T-cell (primary cell): ENCODE data around the gene WDR72. TPM values are rescaled to one million over a fixed set of nuclear protein-coding genes. Genes with fewer than 3 reads are reported as not detected.

Experiments
- ATAC-seq, 4 experiments: fragments of 200-7000 bp in 3 of 4; fragments of 150-1000 bp in 1 of 4; cut with Tn5 transposase; replicated peaks in 1 of 4; 1 replicate in 3 of 4; 2 replicates in 1 of 4; pipeline ENCODE4 v1.10.0; 2021; ENCODE audit warnings: moderate library complexity in 3 of 4, mild to moderate bottlenecking in 2 of 4, moderate number of reproducible peaks in 1 of 4
- CTCF ChIA-PET, 2 donors: fragments of 300-600 bp; sonication (Branson Sonifier 250); formaldehyde crosslinking; loops; one replicate each; lab custom pipeline; 2022; ENCODE audit warnings: antibody characterized with exemption in 2 of 2; lab: Charles Lee
- POLR2A ChIA-PET, 2 donors: fragments of 300-600 bp; sonication (Branson Sonifier 250); formaldehyde crosslinking; loops; one replicate each; lab custom pipeline; 2022; ENCODE audit warnings: antibody characterized with exemption in 2 of 2; lab: Charles Lee
- DNase-seq, 35 experiments: peaks; one replicate each; pipeline versions ENCODE4 v3.0.0 to v3.0.0-alpha.2; 2013 to 2023
- H3K27ac ChIP-seq: one replicate; pipeline ENCODE4 v1.5.1; 2013; ENCODE audit warnings: low read length
- H3K27me3 ChIP-seq, 2 experiments: replicated peaks in 1 of 2; 1 replicate in 1 of 2; 2 replicates in 1 of 2; pipeline versions ENCODE4 v1.6.1 to v1.7.0; 2013; ENCODE audit warnings: low read length in 1 of 2, mixed read lengths in 1 of 2; ENCODE audit not compliant: control insufficient read depth in 2 of 2, insufficient read depth in 2 of 2; ENCODE audit errors: extremely low read depth in 1 of 2
- H3K36me3 ChIP-seq, 2 donors: 1 replicate in 1 of 2; 2 replicates in 1 of 2; pipeline versions ENCODE4 v1.6.1 to v1.7.0; 2013; ENCODE audit warnings: low read length in 1 of 2; ENCODE audit not compliant: control insufficient read depth in 2 of 2, insufficient read depth in 1 of 2; ENCODE audit errors: extremely low read depth in 1 of 2
- H3K4me1 ChIP-seq, 2 experiments: 1 replicate in 1 of 2; 2 replicates in 1 of 2; pipeline versions ENCODE4 v1.6.1 to v1.7.0; 2013; ENCODE audit warnings: low read length in 2 of 2, mixed read lengths in 1 of 2; ENCODE audit not compliant: insufficient read depth in 2 of 2, control insufficient read depth in 1 of 2; ENCODE audit errors: extremely low read depth in 1 of 2
- H3K4me3 ChIP-seq, 2 donors: 1 replicate in 1 of 2; 2 replicates in 1 of 2; pipeline versions ENCODE4 v1.5.1 to v1.7.0; 2013; ENCODE audit warnings: mild to moderate bottlenecking in 2 of 2, low read length in 1 of 2, moderate library complexity in 1 of 2; ENCODE audit not compliant: control insufficient read depth in 1 of 2; ENCODE audit errors: extremely low read depth in 1 of 2
- H3K9me3 ChIP-seq: 2 replicates; pipeline ENCODE4 v1.7.0; 2013
- H3K27ac Mint-ChIP-seq, 2 donors: one replicate each; pipeline ENCODE4 v1.8.0; 2020 to 2021; ENCODE audit warnings: mild to moderate bottlenecking in 2 of 2, mixed read lengths in 2 of 2
- H3K27me3 Mint-ChIP-seq, 2 donors: one replicate each; pipeline ENCODE4 v1.8.0; 2021 to 2022; ENCODE audit warnings: mixed read lengths in 2 of 2
- H3K36me3 Mint-ChIP-seq: one replicate; pipeline ENCODE4 v1.8.0; 2021; ENCODE audit warnings: mixed read lengths
- H3K4me1 Mint-ChIP-seq, 3 donors: one replicate each; pipeline ENCODE4 v1.8.0; 2020 to 2022; ENCODE audit warnings: mixed read lengths in 3 of 3, mild to moderate bottlenecking in 1 of 3
- H3K4me3 Mint-ChIP-seq, 3 donors: one replicate each; pipeline ENCODE4 v1.8.0; 2020 to 2022; ENCODE audit warnings: mild to moderate bottlenecking in 3 of 3, mixed read lengths in 3 of 3, moderate library complexity in 3 of 3
- H3K9me3 Mint-ChIP-seq, 3 donors: one replicate each; pipeline ENCODE4 v1.8.0; 2020 to 2022; ENCODE audit warnings: mixed read lengths in 3 of 3
- WGBS: methylation state at CpG from one replicate; pipeline ENCODE4 v1.1.5; 2013; ENCODE audit warnings: missing lambda C conversion rate; ENCODE audit not compliant: insufficient coverage; 5-methylcytosine and 5-hydroxymethylcytosine counted together
- total RNA-seq, 35 experiments: library from RNA in 6 of 35; stranded (reverse) in 6 of 35; fragments of 120-200 nt in 1 of 35; gene quantifications; one replicate each; pipeline versions ENCODE4 v1.2.1 to v1.2.4 and lab custom pipeline; 2013 to 2026

The WDR72 gene
- total RNA-seq, 5 donors from 2014 or later (not counting 1 experiment from before 2014, with no cell fraction given): not detected

GRCh38 chr15:53472210-53472609 lies 287.3 kb downstream of the WDR72 start:
- peaks cover 4 to 10% (median 5%) of the 10 kb centered on the region in 3 donors for H3K9me3 Mint-ChIP-seq
- WGBS: no CpG with 5 or more reads among the region's 3 CpGs
- Histone ChIP-seq H3K4me3 (no peak overlapping the region), H3K27me3 (no peaks in the 10 kb centered on the region), H3K27ac (no peak overlapping the region), H3K36me3 (no peaks in the 10 kb centered on the region), H3K9me3 (no peaks in the 10 kb centered on the region), H3K4me1 (no peaks in the 10 kb centered on the region)
- ATAC-seq: no peak
- CTCF ChIA-PET: no interaction called here
- no peaks in the 10 kb centered on the region for H3K36me3 Mint-ChIP-seq
- H3K27me3 Mint-ChIP-seq: peaks cover 0 to 4% of the 10 kb centered on the region in 2 donors
- no peaks in the 10 kb centered on the region for H3K4me1 Mint-ChIP-seq
- H3K4me3 Mint-ChIP-seq: no peak overlapping the region
- DNase-seq: no peak
- no peak overlapping the region for H3K27ac Mint-ChIP-seq
- POLR2A ChIA-PET: no interaction called here

GRCh38 chr15:53470743-53471142 lies 288.7 kb downstream of the WDR72 start:
- ATAC-seq (no peak), DNase-seq (no peak)
- Mint-ChIP-seq H3K36me3 (no peaks in the 10 kb centered on the region), H3K27me3 (peaks cover 0 to 4% of the 10 kb centered on the region in 2 donors), H3K4me3 (no peak overlapping the region), H3K9me3 (peaks cover 4 to 10% (median 5%) of the 10 kb centered on the region in 3 donors), H3K4me1 (no peaks in the 10 kb centered on the region), H3K27ac (no peak overlapping the region)
- no peaks in the 10 kb centered on the region for H3K36me3 ChIP-seq
- H3K4me1 ChIP-seq: no peaks in the 10 kb centered on the region
- CTCF ChIA-PET: no interaction called here
- H3K27ac ChIP-seq: no peak overlapping the region
- no peaks in the 10 kb centered on the region for H3K9me3 ChIP-seq
- POLR2A ChIA-PET: no interaction called here
- no CpG with 5 or more reads among the region's 4 CpGs for WGBS
- no peak overlapping the region for H3K4me3 ChIP-seq
- H3K27me3 ChIP-seq: no peaks in the 10 kb centered on the region

- peaks cover 4 to 10% (median 5%) of the 10 kb centered on the region in 3 donors for H3K9me3 Mint-ChIP-seq
- H3K27me3 Mint-ChIP-seq: peaks cover 0 to 4% of the 10 kb centered on the region in 2 donors
- ChIA-PET CTCF (no interaction called here), POLR2A (no interaction called here)
- no peaks in the 10 kb centered on the region for H3K36me3 ChIP-seq
- no peak overlapping the region for H3K4me3 Mint-ChIP-seq
- no peaks in the 10 kb centered on the region for H3K9me3 ChIP-seq
- no peaks in the 10 kb centered on the region for H3K36me3 Mint-ChIP-seq
- H3K27ac ChIP-seq: no peak overlapping the region
- no peaks in the 10 kb centered on the region for H3K4me1 ChIP-seq
- no peak overlapping the region for H3K4me3 ChIP-seq
- WGBS: 100% methylated on average over 1 of the region's 2 CpGs
- DNase-seq: no peak
- H3K27ac Mint-ChIP-seq: no peak overlapping the region
- H3K4me1 Mint-ChIP-seq: no peaks in the 10 kb centered on the region
- no peak for ATAC-seq
- H3K27me3 ChIP-seq: no peaks in the 10 kb centered on the region
These were observed 290.0 kb downstream of the WDR72 start for GRCh38 chr15:53469422-53469821.

Other genes starting within 250 kb of the WDR72 start
- not detected for gene UNC13C, start 218.8 kb upstream of the WDR72 start, total RNA-seq